ENCODE data around the gene IRF2. TPM values are rescaled to one million over a fixed set of nuclear protein-coding genes. Genes with fewer than 3 reads are reported as not detected.
A peak's percentile ranks its signal among the peaks of the same experiment; 100 is the strongest.

The IRF2 gene
- total and polyA plus RNA-seq, 2 donors (not counting 1 experiment from before 2014, with no cell fraction given): 67.8 to 68.2 TPM

DNA sequence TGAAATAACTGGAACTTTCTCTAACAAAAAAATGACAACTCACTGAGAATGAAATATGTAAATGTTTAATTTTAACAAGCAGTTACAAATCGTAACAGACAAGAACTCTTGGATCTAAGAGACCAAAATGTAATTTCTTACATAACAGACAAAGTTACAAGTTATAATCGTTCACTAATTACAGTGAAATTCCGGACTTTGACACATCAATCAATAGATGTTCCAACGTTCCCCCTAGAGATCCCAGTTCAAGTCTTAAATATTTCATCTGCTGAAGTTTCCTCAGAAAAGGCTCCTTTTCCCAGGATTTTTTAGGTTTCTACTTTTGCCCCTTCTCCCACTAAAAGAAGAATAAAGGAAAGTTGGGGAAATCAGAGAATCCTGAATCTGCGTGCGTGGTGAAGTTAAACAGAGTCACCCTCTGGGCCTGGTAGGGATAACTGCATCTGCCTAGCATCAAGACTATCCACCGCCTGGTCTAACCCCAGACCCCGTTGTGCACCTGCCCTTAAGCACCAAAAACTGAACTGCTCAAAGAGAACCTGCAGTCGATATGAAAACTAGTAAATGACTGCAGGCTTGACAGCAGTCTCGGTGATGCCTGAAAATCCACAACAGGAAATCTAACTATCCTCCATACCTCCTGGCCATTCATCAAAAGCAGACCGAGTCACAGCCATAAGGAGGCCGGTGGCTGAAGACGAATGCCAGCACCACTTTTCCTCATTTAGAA, 2.3 kb downstream of the IRF2 start:
- H3K27ac Mint-ChIP-seq: peak overlapping the region; percentile 93
- intact Hi-C loops (cut with micrococcal nuclease): loop anchor here (1.0 to 10.0 kb wide), 5 partner anchors 11 to 730 kb away; partner anchors contain the start of genes ACSL1, CENPU and CFAP97
- H3K27me3 ChIP-seq (replicated peaks in 1 of 4; ENCODE audit: control extremely low read depth in 1 of 4, control insufficient read depth in 3 of 4, insufficient read depth in 4 of 4, low read length in 3 of 4): no peaks in the 10 kb centered on the region
- H3K27me3 Mint-ChIP-seq: no peaks in the 10 kb centered on the region
- 13% methylated on average over 8 of the region's 13 CpGs for WGBS (ENCODE audit: insufficient coverage)
- H3K9me3 ChIP-seq (ENCODE audit: control extremely low read depth in 1 of 3, control insufficient read depth in 2 of 3, insufficient read depth in 1 of 3, low read length in 2 of 3): no peaks in the 10 kb centered on the region
- H3K79me2 ChIP-seq (ENCODE audit: control insufficient read depth, insufficient read depth, low read length): peaks cover 89% of the 10 kb centered on the region
- peak overlapping the region; percentile 84 to 90 (median 89) for H3K4me3 ChIP-seq (ENCODE audit: control extremely low read depth in 1 of 5, extremely low read depth in 1 of 5, insufficient read depth in 1 of 5, low read depth in 2 of 5, low read length in 4 of 5)
- peaks cover 1 to 11% of the 10 kb centered on the region in 2 experiments for H3K36me3 ChIP-seq (replicated peaks in 1 of 2; ENCODE audit: control extremely low read depth in 1 of 2, control insufficient read depth in 1 of 2, extremely low read depth in 1 of 2, insufficient read depth in 2 of 2, low read length in 1 of 2)
- CTCF ChIA-PET: interaction anchor here (1.0 kb wide), 1 partner anchor 34 kb away, joined by 3 read pairs; no protein-coding TSS in a partner anchor
- DNase-seq (peak; percentile 60), ATAC-seq (ENCODE audit: low read depth) (no peak)
- H3K9me3 Mint-ChIP-seq (ENCODE audit: insufficient read depth): no peaks in the 10 kb centered on the region
- peak overlapping the region; percentile 92 for H3K4me3 Mint-ChIP-seq
- H3K9ac ChIP-seq (ENCODE audit: low read length): peak overlapping the region; percentile 84
- H3K4me1 ChIP-seq (ENCODE audit: control insufficient read depth in 2 of 2, insufficient read depth in 2 of 2, low read length in 2 of 2): peaks cover 58 to 65% of the 10 kb centered on the region in 2 donors
- H3K4me2 ChIP-seq (replicated peaks; ENCODE audit: low read depth, low read length, poor library complexity, severe bottlenecking): peak overlapping the region; percentile 92
- POLR2A ChIA-PET: interaction anchor here (0.7 to 0.8 kb wide), 2 partner anchors 112 to 182 kb away, joined by 3 to 5 read pairs; no protein-coding TSS in a partner anchor
- TF ChIP-seq EZH2 (IDR thresholded peaks at IDR 0.05; ENCODE audit: borderline replicate concordance, insufficient read depth, low read depth, low read length, poor library complexity, severe bottlenecking): no peak
- TF ChIP-seq, protein P1, sequence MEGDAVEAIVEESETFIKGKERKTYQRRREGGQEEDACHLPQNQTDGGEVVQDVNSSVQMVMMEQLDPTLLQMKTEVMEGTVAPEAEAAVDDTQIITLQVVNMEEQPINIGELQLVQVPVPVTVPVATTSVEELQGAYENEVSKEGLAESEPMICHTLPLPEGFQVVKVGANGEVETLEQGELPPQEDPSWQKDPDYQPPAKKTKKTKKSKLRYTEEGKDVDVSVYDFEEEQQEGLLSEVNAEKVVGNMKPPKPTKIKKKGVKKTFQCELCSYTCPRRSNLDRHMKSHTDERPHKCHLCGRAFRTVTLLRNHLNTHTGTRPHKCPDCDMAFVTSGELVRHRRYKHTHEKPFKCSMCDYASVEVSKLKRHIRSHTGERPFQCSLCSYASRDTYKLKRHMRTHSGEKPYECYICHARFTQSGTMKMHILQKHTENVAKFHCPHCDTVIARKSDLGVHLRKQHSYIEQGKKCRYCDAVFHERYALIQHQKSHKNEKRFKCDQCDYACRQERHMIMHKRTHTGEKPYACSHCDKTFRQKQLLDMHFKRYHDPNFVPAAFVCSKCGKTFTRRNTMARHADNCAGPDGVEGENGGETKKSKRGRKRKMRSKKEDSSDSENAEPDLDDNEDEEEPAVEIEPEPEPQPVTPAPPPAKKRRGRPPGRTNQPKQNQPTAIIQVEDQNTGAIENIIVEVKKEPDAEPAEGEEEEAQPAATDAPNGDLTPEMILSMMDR (IDR thresholded peaks at IDR 0.05): no peak
- H2AFZ ChIP-seq (ENCODE audit: insufficient read depth, low read depth, low read length, poor library complexity, severe bottlenecking): peak overlapping the region; percentile 72
- H3K27ac ChIP-seq (ENCODE audit: low read length in 2 of 2): peak overlapping the region; percentile 81 to 90
- H3K4me1 Mint-ChIP-seq: peaks cover 65% of the 10 kb centered on the region
- H4K20me1 ChIP-seq (ENCODE audit: control insufficient read depth, insufficient read depth, low read length, poor library complexity, severe bottlenecking): peaks cover 13% of the 10 kb centered on the region

DNA sequence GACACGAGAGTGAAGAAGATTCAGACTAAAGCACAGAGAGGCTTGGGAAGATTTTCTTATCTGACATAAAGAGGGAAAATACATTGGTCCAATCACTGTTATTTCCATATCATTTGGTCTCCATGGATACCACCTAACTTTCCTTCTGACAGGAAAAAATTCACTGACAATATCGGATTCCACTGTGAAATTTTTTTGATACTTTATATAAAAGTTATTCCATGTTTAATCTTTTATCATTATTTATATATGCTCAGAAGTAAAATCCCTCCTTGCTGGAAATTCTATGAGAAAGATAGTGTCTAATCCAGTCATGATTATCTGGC, 3.6 kb downstream of the IRF2 start:
- POLR2A ChIA-PET: no interaction called here
- H3K9me3 ChIP-seq (ENCODE audit: control extremely low read depth in 1 of 3, control insufficient read depth in 2 of 3, insufficient read depth in 1 of 3, low read length in 2 of 3): no peaks in the 10 kb centered on the region
- intact Hi-C loops (cut with micrococcal nuclease): loop anchor here (5.0 to 10.0 kb wide), 4 partner anchors 143 to 732 kb away; partner anchors contain the start of genes ACSL1, CENPU and CFAP97
- H3K27me3 ChIP-seq (replicated peaks in 1 of 4; ENCODE audit: control extremely low read depth in 1 of 4, control insufficient read depth in 3 of 4, insufficient read depth in 4 of 4, low read length in 3 of 4): no peaks in the 10 kb centered on the region
- WGBS (ENCODE audit: insufficient coverage): no CpG with 5 or more reads among the region's 2 CpGs
- peaks cover 19% of the 10 kb centered on the region for H4K20me1 ChIP-seq (ENCODE audit: control insufficient read depth, insufficient read depth, low read length, poor library complexity, severe bottlenecking)
- CTCF ChIA-PET: interaction anchor here (0.7 to 1.0 kb wide), 2 partner anchors 9 to 427 kb away, joined by 3 to 4 read pairs; no protein-coding TSS in a partner anchor
- peak overlapping the region; percentile 31 for H3K9ac ChIP-seq (ENCODE audit: low read length)
- Mint-ChIP-seq H3K9me3 (ENCODE audit: insufficient read depth) (no peaks in the 10 kb centered on the region), H3K27me3 (no peaks in the 10 kb centered on the region), H3K27ac (peak overlapping the region; percentile 78), H3K4me1 (peaks cover 64% of the 10 kb centered on the region), H3K4me3 (peak overlapping the region; percentile 61)
- ATAC-seq (ENCODE audit: low read depth) (no peak), DNase-seq (no peak)
- peaks cover 55 to 59% of the 10 kb centered on the region in 2 donors for H3K4me1 ChIP-seq (ENCODE audit: control insufficient read depth in 2 of 2, insufficient read depth in 2 of 2, low read length in 2 of 2)
- H3K4me2 ChIP-seq (replicated peaks; ENCODE audit: low read depth, low read length, poor library complexity, severe bottlenecking): peak overlapping the region; percentile 92
- H3K79me2 ChIP-seq (ENCODE audit: control insufficient read depth, insufficient read depth, low read length): peaks cover 89% of the 10 kb centered on the region
- peak overlapping the region in 3 of 5 experiments; percentile 9 to 49 (median 32) for H3K4me3 ChIP-seq (ENCODE audit: control extremely low read depth in 1 of 5, extremely low read depth in 1 of 5, insufficient read depth in 1 of 5, low read depth in 2 of 5, low read length in 4 of 5)
- peak overlapping the region; percentile 63 to 90 for H3K27ac ChIP-seq (ENCODE audit: low read length in 2 of 2)
- H3K36me3 ChIP-seq (replicated peaks in 1 of 2; ENCODE audit: control extremely low read depth in 1 of 2, control insufficient read depth in 1 of 2, extremely low read depth in 1 of 2, insufficient read depth in 2 of 2, low read length in 1 of 2): peaks cover 0 to 4% of the 10 kb centered on the region in 2 experiments
- no peak overlapping the region for H2AFZ ChIP-seq (ENCODE audit: insufficient read depth, low read depth, low read length, poor library complexity, severe bottlenecking)
- TF ChIP-seq EZH2 (IDR thresholded peaks at IDR 0.05; ENCODE audit: borderline replicate concordance, insufficient read depth, low read depth, low read length, poor library complexity, severe bottlenecking): no peak
- TF ChIP-seq, protein P1 (IDR thresholded peaks at IDR 0.05): no peak
